Smooth muscle cell (in vitro differentiated cells): ENCODE results near the gene MTFMT. TPM values are rescaled to one million over a fixed set of nuclear protein-coding genes. Genes with fewer than 3 reads are reported as not detected.

Source experiments
- DNase-seq: peaks from one replicate; lab custom pipeline; 2025; ENCODE audit not compliant: unreplicated experiment; lab: John Stamatoyannopoulos, UW
- H2AFZ ChIP-seq: fragments of 200-600 bp; sonication (generic); 2 replicates; pipeline ENCODE4 v1.6.0; 2016; ENCODE audit warnings: antibody characterized with exemption, low read depth, mild to moderate bottlenecking
- H3F3A ChIP-seq: fragments of 200-600 bp; sonication (generic); 2 replicates; pipeline ENCODE4 v1.6.0; 2017; ENCODE audit warnings: antibody characterized with exemption, low read depth
- H3K27ac ChIP-seq: fragments of 200-600 bp; sonication (generic); 2 replicates; pipeline ENCODE4 v1.5.1; 2016; ENCODE audit warnings: low read depth, mild to moderate bottlenecking
- H3K27me3 ChIP-seq: fragments of 200-600 bp; sonication (generic); 2 replicates; pipeline ENCODE4 v1.6.1; 2016; ENCODE audit warnings: low read depth, mild to moderate bottlenecking
- H3K36me3 ChIP-seq: fragments of 200-600 bp; sonication (generic); 2 replicates; pipeline ENCODE4 v1.5.1; 2016; ENCODE audit warnings: low read depth
- H3K4me1 ChIP-seq: fragments of 200-600 bp; sonication (generic); 2 replicates; pipeline ENCODE4 v1.5.1; 2016; ENCODE audit warnings: low read depth
- H3K4me2 ChIP-seq: fragments of 200-600 bp; sonication (generic); 2 replicates; pipeline ENCODE4 v1.6.0; 2016; ENCODE audit warnings: mild to moderate bottlenecking
- H3K4me3 ChIP-seq: fragments of 200-600 bp; sonication (generic); 2 replicates; pipeline ENCODE4 v1.5.1; 2016; ENCODE audit warnings: mild to moderate bottlenecking
- H3K79me2 ChIP-seq: fragments of 200-600 bp; sonication (generic); 2 replicates; pipeline ENCODE4 v1.6.0; 2016; ENCODE audit warnings: low read depth, mild to moderate bottlenecking
- H3K9ac ChIP-seq: fragments of 200-600 bp; sonication (generic); 2 replicates; pipeline ENCODE4 v1.6.0; 2016; ENCODE audit warnings: low read depth
- H3K9me3 ChIP-seq: fragments of 200-600 bp; sonication (generic); replicated peaks from 2 replicates; pipeline ENCODE4 v1.5.1; 2016; ENCODE audit warnings: low read depth
- H4K20me1 ChIP-seq: fragments of 200-600 bp; sonication (generic); 2 replicates; pipeline ENCODE4 v1.6.0; 2016; ENCODE audit warnings: low read depth
- CTCF ChIP-seq: fragments of 200-600 bp; sonication (generic); IDR thresholded peaks from 2 replicates; pipeline ENCODE4 v1.5.1; 2017; ENCODE audit warnings: borderline replicate concordance, mild to moderate bottlenecking, antibody characterized with exemption; ENCODE audit not compliant: insufficient read depth, poor library complexity, severe bottlenecking
- WGBS: methylation state at CpG from one replicate; pipeline ENCODE4 v1.1.7; 2016; ENCODE audit warnings: low lambda C conversion rate; 5-methylcytosine and 5-hydroxymethylcytosine counted together
- polyA plus RNA-seq: library from polyadenylated mRNA; unstranded; fragments of >200 nt; fragmentation: Nextera tagmentation; extraction: Ambion mirVana; gene quantifications from 2 replicates; pipeline ENCODE4 v1.2.1, GENCODE V29; 2016
- total RNA-seq: library from RNA; depleted of rRNA; stranded (reverse); fragments of >200 nt; gene quantifications from 2 replicates; pipeline ENCODE4 v1.2.3, GENCODE V29; 2014

Gene MTFMT
- total and polyA plus RNA-seq, 2 experiments from 2014 or later: 11.3 to 16.8 TPM

- Histone ChIP-seq H3K36me3 (no peaks in the 10 kb centered on the region), H3K79me2 (peaks cover 10% of the 10 kb centered on the region), H3K27ac (no peak overlapping the region), H3K4me3 (no peak overlapping the region), H3K9me3 (no peaks in the 10 kb centered on the region), H3K4me2 (peak overlapping the region; percentile 57), H3K27me3 (no peaks in the 10 kb centered on the region), H3K9ac (no peak overlapping the region), H4K20me1 (no peaks in the 10 kb centered on the region), H3F3A (no peaks in the 10 kb centered on the region), H2AFZ (peak overlapping the region; percentile 72), H3K4me1 (peaks cover 7% of the 10 kb centered on the region)
- peak; percentile 61 for TF ChIP-seq CTCF
- 29% methylated on average over 13 of the region's 13 CpGs for WGBS
- no peak for DNase-seq
Measured at GRCh38 chr15:65032801-65033537, 3.5 kb upstream of the MTFMT start.

DNA sequence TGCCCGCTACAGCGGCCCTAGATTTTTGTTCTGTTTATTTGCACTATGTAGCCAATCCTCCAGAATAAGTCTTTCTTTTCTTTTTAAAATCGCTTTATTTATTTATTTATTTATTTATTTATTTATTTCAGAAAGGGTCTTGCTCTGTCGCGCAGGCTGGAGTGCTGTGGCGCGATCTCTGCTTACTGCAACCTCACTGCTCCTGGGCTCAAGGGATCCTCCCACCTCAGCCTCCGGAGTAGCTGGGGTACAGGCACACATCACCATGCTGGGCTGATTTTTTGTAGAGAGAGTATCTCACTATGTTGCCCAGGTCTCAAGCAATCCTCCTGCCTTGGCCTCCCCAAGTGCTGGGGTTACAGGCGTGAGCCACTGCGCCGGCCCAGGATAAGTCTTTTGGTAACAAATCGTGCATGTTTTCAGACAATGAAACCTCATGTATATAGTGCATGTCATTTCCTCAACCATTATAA lies 333 bp upstream of the MTFMT start:
- H3K27ac ChIP-seq: no peak overlapping the region
- peaks cover 13% of the 10 kb centered on the region for H3K4me1 ChIP-seq
- no peak overlapping the region for H2AFZ ChIP-seq
- no peaks in the 10 kb centered on the region for H3F3A ChIP-seq
- peak overlapping the region; percentile 94 for H3K4me2 ChIP-seq
- H4K20me1 ChIP-seq: no peaks in the 10 kb centered on the region
- H3K9ac ChIP-seq: no peak overlapping the region
- no peaks in the 10 kb centered on the region for H3K9me3 ChIP-seq
- H3K4me3 ChIP-seq: peak overlapping the region; percentile 90
- H3K27me3 ChIP-seq: no peaks in the 10 kb centered on the region
- H3K36me3 ChIP-seq: no peaks in the 10 kb centered on the region
- no peak for TF ChIP-seq CTCF
- no peak for DNase-seq
- 65% methylated on average over 12 of the region's 12 CpGs for WGBS
- peaks cover 13% of the 10 kb centered on the region for H3K79me2 ChIP-seq

DNA sequence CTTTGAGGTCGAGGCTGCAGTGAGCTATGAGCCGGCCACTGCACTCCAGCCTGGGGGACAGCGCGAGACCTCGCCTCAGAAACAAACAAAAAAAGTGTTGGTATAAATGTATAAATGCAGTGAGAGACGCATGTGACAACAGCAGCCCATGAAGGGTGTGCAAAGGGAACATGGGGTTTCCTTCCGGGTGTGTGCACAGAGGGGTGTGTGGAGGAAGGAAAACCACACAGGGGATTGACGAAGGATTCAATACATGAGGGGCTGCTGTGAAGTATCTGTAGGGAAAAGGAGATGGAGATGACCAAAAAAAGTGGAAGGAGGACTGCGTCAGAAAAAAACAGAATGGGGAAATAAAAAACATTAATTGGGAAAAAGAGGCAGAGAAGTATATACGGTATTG lies 1.1 kb downstream of the MTFMT start:
- Histone ChIP-seq H3K36me3 (no peaks in the 10 kb centered on the region), H3K4me2 (peak overlapping the region; percentile 94), H3K9me3 (no peaks in the 10 kb centered on the region), H3K4me3 (peak overlapping the region; percentile 90), H2AFZ (peak overlapping the region; percentile 81), H4K20me1 (no peaks in the 10 kb centered on the region), H3K9ac (no peak overlapping the region), H3F3A (no peaks in the 10 kb centered on the region), H3K4me1 (peaks cover 13% of the 10 kb centered on the region), H3K27me3 (no peaks in the 10 kb centered on the region), H3K27ac (no peak overlapping the region), H3K79me2 (peaks cover 13% of the 10 kb centered on the region)
- TF ChIP-seq CTCF: no peak
- 73% methylated on average over 10 of the region's 10 CpGs for WGBS
- DNase-seq: no peak

DNA sequence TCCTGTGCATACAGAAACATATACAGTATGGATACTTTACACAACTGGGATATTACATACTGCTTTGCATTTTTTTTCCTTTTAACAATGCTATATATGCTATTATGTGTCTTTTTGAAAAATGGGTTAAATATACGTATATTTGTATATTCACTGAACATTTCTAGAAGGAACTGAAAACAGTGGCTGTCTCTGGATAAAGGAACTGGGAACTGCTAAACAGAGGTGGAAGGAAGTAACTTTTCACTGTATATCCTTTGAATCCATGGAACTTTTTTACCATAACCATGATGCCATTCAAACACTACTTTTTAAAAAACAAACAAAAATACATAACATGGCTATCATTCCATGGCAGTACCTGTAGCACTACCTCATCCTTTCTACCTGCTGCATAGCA lies 1.8 kb downstream of the MTFMT start:
- Histone ChIP-seq H3K27me3 (no peaks in the 10 kb centered on the region), H2AFZ (no peak overlapping the region), H3K27ac (no peak overlapping the region), H3K9me3 (no peaks in the 10 kb centered on the region), H3K79me2 (peaks cover 13% of the 10 kb centered on the region), H4K20me1 (no peaks in the 10 kb centered on the region), H3K36me3 (no peaks in the 10 kb centered on the region), H3K4me1 (peaks cover 13% of the 10 kb centered on the region), H3K4me2 (peak overlapping the region; percentile 94), H3F3A (no peaks in the 10 kb centered on the region), H3K4me3 (no peak overlapping the region), H3K9ac (no peak overlapping the region)
- DNase-seq: no peak
- 97% methylated on average over 1 of the region's 1 CpG for WGBS
- TF ChIP-seq CTCF: no peak
